Hypothalamus (tissue), 51 donors: ENCODE results near the gene RAD23A.

Experiments
- DNase-seq, 51 donors: peaks; one replicate each; lab custom pipeline; 2025; lab: John Stamatoyannopoulos, UW

Gene RAD23A

DNA sequence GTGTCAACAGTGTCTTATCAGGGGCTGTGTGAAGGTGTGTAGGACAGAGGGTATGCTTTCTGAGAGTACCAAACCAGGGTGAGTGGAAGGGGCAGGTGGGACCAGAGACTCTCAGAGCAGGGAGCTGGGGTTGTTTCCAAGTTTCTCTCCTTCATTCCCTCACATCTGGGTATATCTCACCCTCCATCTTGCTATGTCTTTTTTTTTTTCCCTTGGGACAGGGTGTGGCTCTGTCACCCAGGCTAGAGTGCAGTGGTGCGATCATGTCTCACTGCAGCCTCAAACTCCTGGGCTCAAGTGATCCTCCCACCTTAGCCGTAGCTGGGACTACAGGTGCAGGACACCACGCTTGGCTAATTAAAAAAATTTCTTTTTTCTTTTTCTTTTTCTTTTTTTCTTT lies 34.3 kb downstream of the RAD23A start:
- no peak for DNase-seq

DNA sequence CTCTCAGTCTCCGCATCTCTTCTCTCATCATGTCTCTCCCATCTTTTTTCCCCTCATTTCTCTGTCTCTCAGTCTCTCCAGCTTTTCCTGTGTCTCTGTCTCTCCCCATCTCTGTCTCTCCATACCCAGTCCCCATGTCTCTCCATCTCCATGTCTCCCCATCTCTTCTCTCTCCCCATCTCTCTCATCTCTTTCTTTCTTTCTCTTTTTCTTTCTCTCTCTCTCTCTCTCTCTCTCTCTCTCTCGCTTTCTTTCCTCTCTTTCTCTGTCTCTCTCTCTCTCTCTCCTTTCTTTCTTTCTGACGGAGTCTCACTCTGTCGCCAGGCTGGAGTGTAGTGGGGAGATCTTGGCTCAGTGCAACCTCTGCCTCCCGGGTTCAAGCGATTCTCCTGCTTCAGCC lies 37.0 kb downstream of the RAD23A start:
- no peak for DNase-seq

DNA sequence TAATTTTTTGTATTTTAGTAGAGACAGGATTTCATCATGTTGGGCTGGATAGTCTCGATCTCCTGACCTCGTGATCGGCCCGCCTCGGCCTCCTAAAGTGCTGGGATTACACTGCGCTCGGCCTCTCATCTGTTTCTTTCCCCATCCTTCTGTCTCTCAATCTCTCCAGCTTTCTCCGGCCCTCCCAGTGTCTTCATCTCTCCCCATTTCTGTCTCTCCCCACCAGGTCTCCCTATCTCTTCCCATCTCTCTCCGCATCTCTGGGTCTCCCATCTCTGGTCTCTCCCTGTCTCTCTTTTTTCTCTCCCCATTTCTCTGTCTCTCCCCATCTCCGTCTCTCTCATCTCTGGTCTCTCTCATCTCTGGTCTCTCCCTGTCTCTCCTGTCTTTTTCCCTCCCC lies 37.4 kb downstream of the RAD23A start:
- no peak for DNase-seq

DNA sequence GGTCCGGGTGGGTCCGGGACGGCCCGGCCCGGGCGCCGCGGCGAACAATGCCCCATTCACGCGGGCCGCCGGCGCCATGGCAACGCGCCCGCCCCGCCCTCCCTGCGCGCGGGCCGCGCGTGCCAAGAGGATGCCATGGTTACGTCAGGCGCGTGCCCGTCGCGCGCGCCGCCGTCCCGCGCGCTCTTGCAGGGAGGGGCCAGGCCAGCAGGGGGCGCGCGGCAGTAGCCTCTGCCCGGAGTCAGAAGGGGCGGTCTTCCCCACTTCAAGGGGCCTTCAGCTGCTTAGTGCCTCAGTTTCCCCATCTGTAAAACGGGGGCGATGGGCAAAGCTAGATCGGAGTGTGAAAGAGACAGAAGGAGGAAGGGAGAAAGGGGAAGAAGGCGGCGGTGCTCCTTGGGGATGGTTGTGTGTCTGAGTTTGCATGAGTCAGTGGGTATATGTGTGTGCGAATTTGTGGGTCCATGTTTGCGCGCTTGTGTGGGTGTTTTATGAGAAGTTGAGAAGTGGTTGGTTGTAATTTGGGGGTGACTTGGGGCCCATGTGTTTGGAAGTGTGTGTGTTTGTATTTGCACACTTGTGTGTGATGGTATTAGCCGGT lies 38.0 kb downstream of the RAD23A start:
- peak in 48 of 51 donors; percentile 34 to 94 (median 76) for DNase-seq

DNA sequence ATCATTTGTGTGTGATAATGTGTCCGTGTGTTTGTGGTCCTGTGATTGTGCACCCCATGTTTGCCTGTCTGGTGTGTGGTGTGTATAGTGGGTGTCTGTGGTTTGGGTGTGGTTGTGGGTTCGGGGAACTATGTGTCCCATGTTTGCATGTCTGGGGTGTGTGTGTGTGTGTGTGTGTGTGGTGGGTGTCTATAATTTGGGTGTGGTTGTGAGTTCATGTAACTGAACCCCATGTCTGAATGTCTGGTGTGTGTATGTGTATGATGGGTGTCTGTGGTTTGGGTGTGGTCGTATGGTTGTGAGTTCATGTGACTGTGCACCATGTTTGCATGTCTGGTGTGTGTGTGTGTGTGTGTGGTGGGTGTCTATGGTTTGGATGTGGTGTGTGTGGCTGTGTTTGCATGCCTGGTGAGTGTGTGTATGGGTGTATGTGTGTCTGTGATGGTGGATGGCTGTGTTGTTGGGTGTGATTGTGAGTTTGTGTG lies 38.5 kb downstream of the RAD23A start:
- DNase-seq, result no peak

DNA sequence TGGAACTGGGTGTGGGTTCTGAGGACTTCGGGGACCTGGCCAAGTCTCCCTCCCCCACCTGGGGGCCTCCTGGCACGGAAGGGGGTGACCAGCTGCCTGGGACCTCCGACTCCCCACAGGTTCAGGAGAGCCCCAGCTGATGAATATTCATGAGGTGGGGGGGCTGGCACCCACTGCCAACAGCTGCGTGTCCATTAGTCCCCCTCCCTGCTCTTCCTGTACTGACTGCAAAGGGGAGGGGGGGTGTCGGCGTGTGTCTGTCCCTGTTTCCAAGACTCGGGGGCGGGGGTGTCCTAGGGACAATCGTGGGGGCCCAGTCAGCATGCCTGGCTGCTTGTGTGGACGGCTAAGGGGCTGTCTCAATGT lies 39.0 kb downstream of the RAD23A start:
- peak in 23 of 51 donors; percentile 9 to 85 (median 41) for DNase-seq

DNA sequence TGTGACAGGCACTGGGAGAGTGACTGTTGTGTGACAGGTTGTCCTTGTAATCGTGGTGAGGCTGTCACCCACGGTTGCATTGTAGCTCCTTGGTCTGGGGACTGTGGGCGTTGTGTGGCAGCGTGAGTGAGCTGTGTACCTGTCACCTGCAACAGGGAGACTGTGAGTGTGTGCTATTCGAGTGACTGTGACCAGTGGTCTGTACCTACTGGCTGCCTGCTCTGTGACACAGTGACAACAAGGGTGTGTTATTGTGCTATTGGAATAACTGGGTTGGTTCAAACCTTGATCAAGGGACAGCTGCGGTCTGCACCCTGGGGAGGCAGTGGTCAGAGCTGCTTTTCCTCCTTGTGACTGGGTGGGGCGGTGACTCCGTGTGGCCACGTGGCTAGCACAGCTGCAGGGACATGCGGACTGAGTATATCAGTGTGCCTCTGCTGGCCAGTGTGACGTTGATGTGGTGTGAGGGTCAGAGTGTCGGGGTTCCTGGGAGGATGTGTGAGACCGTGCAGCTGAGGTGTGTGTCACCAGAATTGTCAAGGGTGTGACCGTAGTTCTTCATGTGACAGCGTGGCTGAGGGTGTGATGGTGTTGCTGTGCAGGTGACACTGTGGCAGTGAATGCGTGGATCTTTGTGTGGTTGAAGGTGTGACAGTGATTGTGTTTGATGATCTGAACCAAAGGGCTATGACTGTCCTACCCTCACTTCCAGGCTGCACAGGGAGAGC lies 39.6 kb downstream of the RAD23A start:
- DNase-seq, result peak in 45 of 51 donors; percentile 18 to 91 (median 79)

DNA sequence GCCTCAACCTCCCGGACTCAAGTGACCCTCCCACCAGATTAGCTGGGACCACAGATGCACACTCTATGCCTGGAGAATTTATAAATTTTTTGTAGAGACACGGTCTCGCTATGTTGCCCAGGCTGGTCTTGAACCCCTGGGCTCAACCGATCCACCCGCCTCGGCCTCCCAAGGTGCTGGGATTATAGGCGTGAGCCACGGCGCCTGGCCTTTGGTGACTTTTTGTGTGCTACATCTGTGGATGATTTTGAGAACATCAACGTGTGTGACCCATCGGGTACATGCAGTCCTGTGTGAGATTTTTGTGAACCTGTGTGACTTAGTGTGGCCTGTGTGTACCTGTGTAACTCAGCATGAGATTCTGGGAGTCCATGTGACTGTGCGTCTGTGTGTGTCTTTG lies 41.1 kb downstream of the RAD23A start:
- DNase-seq, result no peak

DNA sequence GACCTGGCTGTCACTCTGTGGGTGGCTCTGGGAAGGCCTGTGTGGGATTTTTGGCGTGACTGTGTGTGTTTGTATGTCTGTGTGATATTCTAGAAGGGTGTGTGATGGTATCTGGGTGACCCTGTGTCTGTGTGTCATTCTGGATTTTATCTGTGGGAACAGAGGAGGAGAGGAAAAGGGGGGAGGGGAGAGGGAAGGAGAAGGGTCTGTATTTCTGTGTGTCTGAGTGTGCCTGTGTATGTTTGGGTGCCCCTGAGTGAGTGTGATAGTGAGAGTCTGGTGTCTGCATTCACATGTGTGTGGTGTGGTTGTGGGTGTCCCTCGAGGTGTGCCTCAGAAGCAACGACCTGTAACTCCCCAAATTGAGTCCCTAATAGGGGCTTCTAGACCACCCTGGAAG lies 41.5 kb downstream of the RAD23A start:
- DNase-seq, result no peak

DNA sequence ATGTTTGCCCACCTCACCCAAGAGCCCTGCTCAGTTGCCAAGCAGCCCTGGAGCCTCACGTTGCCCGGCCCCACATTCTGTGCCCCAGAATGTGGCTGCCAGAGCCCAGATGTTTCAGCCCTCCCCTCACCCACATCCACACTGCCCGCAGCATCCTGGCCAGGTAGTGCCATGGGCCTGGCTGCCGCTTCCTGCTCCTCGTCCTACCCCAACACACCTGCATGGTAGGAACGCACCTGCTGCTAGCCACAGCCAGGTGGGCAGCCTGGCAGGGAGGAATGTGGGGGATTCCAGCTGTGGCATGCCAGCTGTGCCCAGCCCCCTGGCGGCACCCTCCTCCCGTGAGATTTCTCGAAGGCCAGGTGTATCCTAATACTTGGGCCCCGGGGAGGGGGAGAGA lies 42.1 kb downstream of the RAD23A start:
- DNase-seq, result no peak

DNA sequence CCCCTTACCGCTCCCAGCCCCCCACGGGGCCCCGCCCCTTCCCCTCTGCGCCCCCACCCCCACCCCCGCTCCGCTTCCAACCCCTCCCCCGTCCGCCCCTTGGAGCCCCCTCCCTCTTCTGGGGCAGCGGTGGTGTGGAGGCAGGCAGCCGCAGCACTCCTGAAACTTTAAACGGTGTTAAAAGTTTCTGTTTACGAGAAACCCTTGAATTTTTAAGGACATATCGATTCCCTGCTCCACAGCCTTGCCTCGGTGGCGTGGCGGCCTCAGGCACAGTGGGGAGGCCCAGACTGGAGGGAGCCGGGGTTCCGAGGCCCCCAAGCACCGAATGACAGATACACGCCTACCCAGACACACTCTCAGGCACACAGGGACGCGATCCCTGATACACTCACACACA lies 44.8 kb downstream of the RAD23A start:
- no peak for DNase-seq

DNA sequence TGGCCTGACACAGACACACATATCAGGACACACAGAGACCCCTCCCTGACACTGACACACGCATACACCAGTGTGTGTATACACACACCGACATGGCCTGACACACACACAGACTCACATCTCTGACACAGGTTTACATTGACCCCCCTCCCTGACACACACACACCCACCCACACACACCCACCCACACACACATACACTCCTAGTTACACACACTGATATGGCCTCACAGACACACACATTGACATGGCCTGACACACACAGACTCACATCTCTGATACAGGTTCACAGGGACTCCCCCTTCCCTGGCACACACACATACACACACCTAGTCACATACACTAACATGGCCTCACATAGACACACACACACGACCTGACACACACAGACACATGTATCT lies 45.2 kb downstream of the RAD23A start:
- no peak for DNase-seq

DNA sequence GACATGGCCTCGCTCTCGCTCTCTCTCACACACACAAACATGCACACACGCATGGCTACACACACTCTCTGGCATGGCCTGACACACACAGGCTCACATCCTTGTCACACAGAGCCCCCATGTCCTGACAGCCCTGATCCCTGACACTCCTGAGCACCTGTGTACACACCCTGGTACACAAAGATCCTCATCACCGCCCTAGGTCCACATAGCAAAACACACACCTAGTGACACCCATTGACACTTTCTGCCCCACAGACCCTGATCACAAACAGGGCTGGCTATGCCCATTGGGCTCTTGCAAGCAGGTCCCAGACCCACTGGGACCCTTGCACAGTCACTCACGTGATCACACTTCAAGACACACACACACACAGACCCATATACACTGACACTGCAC lies 45.6 kb downstream of the RAD23A start:
- no peak for DNase-seq

DNA sequence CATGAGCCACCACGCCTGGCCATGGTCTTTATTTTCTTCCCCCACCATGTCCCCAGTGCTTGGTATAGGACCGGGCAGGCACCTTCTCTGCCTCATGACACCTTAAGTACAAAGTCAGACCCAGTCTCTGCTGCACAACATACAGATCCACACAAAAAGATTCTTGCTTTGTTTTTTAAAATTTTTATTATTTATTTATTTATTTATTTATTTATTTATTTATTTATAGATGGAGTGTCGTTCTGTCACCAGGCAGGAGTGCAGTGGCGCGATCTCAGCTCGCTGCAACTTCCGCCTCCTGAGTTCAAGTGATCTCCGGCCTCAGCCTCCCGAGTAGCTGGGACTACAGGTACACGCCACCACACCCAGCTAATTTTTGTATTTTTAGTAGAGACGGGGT lies 47.1 kb downstream of the RAD23A start:
- no peak for DNase-seq

DNA sequence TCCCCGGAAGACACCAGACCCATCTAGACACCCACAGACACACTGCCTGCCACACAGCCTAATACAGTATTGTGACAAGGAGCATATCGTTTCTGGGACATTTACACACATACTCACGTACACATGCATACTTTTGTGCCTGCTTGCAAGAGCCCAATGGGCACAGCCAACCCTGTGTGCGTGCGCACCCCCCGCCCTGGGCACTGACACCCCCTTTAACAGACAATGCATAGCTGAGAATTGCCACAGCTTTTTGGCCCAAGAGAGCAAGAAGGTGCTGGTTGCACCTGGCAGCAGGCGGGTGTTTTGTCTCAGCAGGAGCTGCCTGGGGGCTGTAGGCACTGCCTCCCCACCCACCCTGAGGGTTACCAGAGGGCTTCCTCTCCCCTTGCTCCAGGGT lies 47.9 kb downstream of the RAD23A start:
- no peak for DNase-seq

DNA sequence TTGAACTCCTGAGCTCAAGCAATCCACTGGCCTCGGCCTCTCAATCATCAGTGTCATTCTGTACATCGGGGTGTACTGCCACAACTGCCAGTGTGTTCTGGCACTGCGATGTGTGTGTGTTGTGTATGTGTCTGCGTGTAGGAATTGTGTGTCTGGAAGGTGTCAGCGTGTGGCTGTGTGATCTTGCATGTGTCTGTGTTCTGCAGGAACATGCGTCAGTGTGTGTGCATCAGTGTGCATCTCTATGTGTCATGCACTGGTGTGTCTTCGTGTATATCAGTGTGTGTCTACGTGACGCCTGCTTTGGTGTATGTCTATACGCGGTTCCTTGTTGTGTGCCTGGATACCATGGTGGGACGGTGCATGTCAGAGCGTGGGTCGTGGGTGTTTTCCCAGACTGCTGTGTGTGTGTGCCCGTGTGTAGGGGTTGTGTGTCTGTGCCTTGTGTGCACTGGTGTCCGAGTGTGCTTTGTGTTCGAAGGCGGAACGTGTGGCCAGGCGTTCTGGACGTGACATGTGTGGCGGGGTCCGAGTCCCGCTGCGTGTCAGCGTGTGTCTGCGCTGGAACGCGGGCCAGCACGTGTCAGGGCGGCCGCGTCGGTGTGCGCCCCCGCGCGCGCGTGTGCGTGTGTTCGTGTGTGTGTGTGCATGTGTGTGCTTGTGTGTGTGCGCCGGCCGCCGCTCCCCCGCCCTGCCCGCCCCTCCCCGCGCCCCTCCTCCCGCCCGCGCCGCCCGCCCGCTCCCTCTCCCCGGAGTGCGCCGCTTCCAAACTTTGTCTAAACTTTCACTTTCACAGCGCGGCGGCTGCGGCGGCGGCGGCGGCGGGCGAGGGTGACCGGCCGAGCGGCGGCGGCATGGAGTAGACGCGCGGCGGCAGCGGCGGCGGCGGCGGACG lies 49.3 kb downstream of the RAD23A start, which contains the start of gene NFIX:
NFIX (plus strand) TSS at position 775 of the 895 bp plus-strand sequence. CDS start 363 bp downstream, outside the sequence.
- DNase-seq, result peak in 26 of 51 donors; percentile 11 to 69 (median 47)

DNA sequence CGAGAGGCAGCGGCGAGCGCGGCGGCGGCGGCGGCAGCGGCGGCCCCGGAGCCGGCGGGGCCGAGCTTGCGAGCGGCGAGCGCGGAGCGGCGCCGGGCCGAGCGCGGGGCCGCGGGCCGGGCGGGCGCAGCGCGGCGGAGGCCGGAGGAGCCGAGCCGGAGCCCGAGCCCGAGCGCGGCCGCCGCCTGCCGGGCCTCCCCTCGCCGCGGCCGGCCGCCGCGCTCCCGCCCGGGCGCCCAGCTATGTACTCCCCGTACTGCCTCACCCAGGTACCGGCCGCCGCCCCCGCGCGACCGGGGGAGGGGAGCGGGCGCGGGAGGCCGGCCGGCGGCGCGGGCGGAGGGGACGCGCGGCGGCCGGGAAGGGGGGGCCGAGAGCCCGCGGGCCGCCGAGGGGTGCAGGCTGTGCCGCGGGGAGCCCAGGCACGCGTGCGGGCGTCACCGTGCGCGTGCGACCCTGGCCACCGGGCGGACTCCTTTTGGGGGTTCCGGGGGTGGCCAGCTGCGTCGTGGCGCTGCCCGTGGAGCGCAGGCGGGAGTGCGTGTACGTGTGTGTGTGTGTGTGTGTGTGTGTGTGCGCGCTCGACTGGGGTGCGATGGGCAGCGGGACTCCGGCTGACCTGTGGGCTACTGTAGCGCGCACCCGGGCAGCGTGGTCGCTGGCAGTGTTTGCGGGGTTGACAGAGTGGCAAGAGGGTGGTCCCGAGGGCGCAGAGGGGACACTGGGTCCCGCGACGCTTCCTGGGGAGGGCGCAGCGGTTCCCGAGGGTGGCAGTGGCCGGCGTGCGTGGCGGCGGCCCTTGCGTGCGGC lies 50.1 kb downstream of the RAD23A start:
- DNase-seq, result peak in 15 of 51 donors; percentile 13 to 52 (median 40)

DNA sequence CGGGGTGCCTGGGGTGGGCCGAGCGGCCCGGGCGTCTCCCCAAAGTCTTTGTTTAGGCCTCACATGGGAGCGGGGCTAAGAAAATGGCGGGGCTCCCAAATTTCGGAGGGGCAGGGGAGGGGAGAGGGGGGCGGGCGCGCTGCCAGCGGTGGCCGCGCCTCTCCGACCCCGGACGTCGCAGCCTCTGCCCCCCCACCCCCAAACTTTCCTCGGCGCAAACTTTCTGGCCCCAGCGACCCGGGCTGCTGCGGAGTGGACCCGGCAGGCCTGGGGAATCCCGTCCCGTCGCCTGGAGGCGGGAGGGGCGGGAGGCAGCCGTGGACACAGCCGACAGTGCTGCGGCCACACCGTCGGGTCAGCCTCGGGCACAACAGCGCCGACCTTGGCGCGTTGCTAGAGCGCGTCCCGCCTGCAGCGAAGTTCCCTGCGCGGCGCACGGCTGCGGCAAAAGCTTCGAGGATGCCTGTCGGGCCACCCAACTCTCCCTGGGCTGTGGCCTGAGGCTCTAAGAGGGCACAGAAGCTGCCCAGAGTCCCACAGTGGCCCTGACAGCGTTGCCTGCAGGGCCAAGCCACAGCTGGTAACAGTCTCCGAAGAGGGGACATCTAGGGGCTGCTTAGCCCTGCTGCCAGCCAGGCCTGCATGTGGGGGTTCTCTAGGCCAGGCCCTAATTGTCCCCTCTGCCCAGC lies 50.9 kb downstream of the RAD23A start:
- peak in 21 of 51 donors; percentile 15 to 66 (median 36) for DNase-seq

DNA sequence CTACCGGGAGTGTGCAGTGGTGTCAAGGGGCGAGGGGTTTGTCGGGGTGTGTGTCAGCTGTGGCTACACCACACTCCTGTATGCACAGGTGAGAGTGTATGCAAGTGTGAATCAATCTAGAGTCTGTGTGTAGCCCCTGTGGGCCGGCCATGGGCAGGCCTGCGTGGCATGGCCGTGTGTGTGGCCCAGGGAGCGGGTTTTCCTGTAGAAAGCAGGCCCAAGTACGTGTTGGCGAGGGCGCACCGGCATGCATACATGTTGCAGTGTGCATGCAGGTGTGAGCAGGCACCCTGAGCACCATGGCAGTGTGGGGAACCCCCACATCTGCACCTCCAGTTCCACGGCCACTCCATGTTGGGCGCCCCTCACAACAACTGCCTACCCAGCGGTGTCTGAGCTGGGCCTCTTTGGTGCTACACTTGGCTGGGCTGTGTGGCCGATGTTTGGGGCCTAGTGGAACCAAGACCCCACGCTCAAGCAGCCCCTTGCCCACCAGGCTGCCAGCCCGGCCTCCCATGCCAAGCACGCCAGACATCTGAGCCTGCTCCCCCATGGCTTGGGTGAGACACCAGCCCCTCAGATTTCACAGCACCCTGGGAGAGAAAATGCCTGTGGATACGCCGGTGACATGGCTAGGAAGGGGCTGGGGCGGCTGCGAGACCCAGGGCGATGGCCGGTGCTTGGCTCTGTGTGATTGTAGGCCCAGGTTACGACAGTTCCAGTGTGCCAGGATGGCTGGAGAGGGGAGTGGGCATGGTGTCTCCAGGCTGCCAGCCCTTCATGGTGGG lies 51.7 kb downstream of the RAD23A start:
- no peak for DNase-seq
